GM21515 (cell line): Measurements from ENCODE around the gene ERICH4.
"Not testable (repeated sequence)": the region's sequence is repeated elsewhere in the genome, so short reads cannot be mapped to it uniquely, and the experiment has no call there.

Source experiments
- ATAC-seq: cut with Tn5 transposase; IDR thresholded peaks from one replicate; pipeline ENCODE4 v1.9.1; 2021; ENCODE audit not compliant: unreplicated experiment

Gene ERICH4

GRCh38 chr19:41434450-41434849, 8.5 kb upstream of the ERICH4 start:
- ATAC-seq, result no peak

- ATAC-seq, result not testable (repeated sequence)
These were observed 7.6 kb upstream of the ERICH4 start for GRCh38 chr19:41435376-41435775.

GRCh38 chr19:41435936-41436673, 6.9 kb upstream of the ERICH4 start:
- no peak for ATAC-seq

- ATAC-seq, result no peak
These were observed 6.3 kb upstream of the ERICH4 start for GRCh38 chr19:41436674-41436951.

- ATAC-seq, result no peak
These were observed 4.9 kb upstream of the ERICH4 start for GRCh38 chr19:41437944-41438574.

- ATAC-seq, result peak; percentile 90
These were observed 3.3 kb upstream of the ERICH4 start, which contains the start of gene DMAC2 for GRCh38 chr19:41439441-41440222. DMAC2 (minus strand) TSS chr19:41439912; CDS start chr19:41439899, 13 bp downstream.

GRCh38 chr19:41441321-41441945, 1.5 kb upstream of the ERICH4 start:
- no peak for ATAC-seq

GRCh38 chr19:41443813-41444455, 978 bp downstream of the ERICH4 start:
- ATAC-seq, result no peak

GRCh38 chr19:41445575-41445974, 2.6 kb downstream of the ERICH4 start:
- ATAC-seq, result no peak

- ATAC-seq, result no peak
These were observed 4.9 kb downstream of the ERICH4 start for GRCh38 chr19:41447732-41448332.

- ATAC-seq, result no peak
These were observed 6.3 kb downstream of the ERICH4 start for GRCh38 chr19:41449079-41449864.

GRCh38 chr19:41449865-41450178, 6.9 kb downstream of the ERICH4 start:
- no peak for ATAC-seq

GRCh38 chr19:41452584-41453275, 9.8 kb downstream of the ERICH4 start:
- no peak for ATAC-seq

GRCh38 chr19:41455936-41456335, 13.0 kb downstream of the ERICH4 start:
- no peak for ATAC-seq

GRCh38 chr19:41456342-41456918, 13.5 kb downstream of the ERICH4 start:
- no peak for ATAC-seq

- ATAC-seq, result peak; percentile 75
These were observed 14.3 kb downstream of the ERICH4 start for GRCh38 chr19:41457241-41457640.

- ATAC-seq, result no peak
These were observed 19.5 kb downstream of the ERICH4 start for GRCh38 chr19:41462497-41462896.

GRCh38 chr19:41463257-41464256, 20.6 kb downstream of the ERICH4 start:
- not testable (repeated sequence) for ATAC-seq
